Neural progenitor cell (in vitro differentiated cells): ENCODE measurements around the gene GFOD1. TPM values are rescaled to one million over a fixed set of nuclear protein-coding genes. Genes with fewer than 3 reads are reported as not detected.

Experiments used
- DNase-seq: peaks from one replicate; pipeline ENCODE4 v3.0.0-alpha.2; 2016; ENCODE audit warnings: low spot score
- H2AFZ ChIP-seq: fragments of 200-600 bp; sonication (generic); replicated peaks from 2 replicates; pipeline ENCODE4 v1.6.1; 2016; ENCODE audit warnings: antibody characterized with exemption
- H3F3A ChIP-seq: fragments of 200-600 bp; sonication (generic); 2 replicates; pipeline ENCODE4 v1.6.1; 2016; ENCODE audit warnings: antibody characterized with exemption, low read depth
- H3K27ac ChIP-seq: fragments of 200-600 bp; sonication (generic); 2 replicates; pipeline ENCODE4 v1.5.1; 2016; ENCODE audit warnings: mild to moderate bottlenecking
- H3K27me3 ChIP-seq: fragments of 200-600 bp; sonication (generic); 2 replicates; pipeline ENCODE4 v1.6.1; 2016; ENCODE audit warnings: mild to moderate bottlenecking, moderate library complexity
- H3K36me3 ChIP-seq: fragments of 200-600 bp; sonication (generic); 2 replicates; pipeline ENCODE4 v1.5.1; 2016
- H3K4me1 ChIP-seq: fragments of 200-600 bp; sonication (generic); 2 replicates; pipeline ENCODE4 v1.6.1; 2016; ENCODE audit warnings: mixed run types
- H3K4me2 ChIP-seq: fragments of 200-600 bp; sonication (generic); 2 replicates; pipeline ENCODE4 v1.6.1; 2016
- H3K4me3 ChIP-seq: fragments of 200-600 bp; sonication (generic); 2 replicates; pipeline ENCODE4 v1.5.1; 2016
- H3K79me2 ChIP-seq: fragments of 200-600 bp; sonication (generic); 2 replicates; pipeline ENCODE4 v1.6.1; 2016; ENCODE audit warnings: low read depth
- H3K9ac ChIP-seq: fragments of 200-600 bp; sonication (generic); 2 replicates; pipeline ENCODE4 v1.6.1; 2016
- H3K9me3 ChIP-seq: fragments of 200-600 bp; sonication (generic); 2 replicates; pipeline ENCODE4 v1.5.1; 2016; ENCODE audit warnings: low read depth
- H4K20me1 ChIP-seq: fragments of 200-600 bp; sonication (generic); 2 replicates; pipeline ENCODE4 v1.6.1; 2016; ENCODE audit warnings: low read depth
- H3K27ac Mint-ChIP-seq: 3 replicates; pipeline ENCODE4 v1.8.0; 2021; ENCODE audit warnings: mixed read lengths
- H3K27me3 Mint-ChIP-seq: 2 replicates; pipeline ENCODE4 v1.8.0; 2022; ENCODE audit warnings: low read depth, mild to moderate bottlenecking, inconsistent platforms, moderate library complexity, mixed read lengths; ENCODE audit not compliant: insufficient read depth
- H3K36me3 Mint-ChIP-seq: 3 replicates; pipeline ENCODE4 v1.8.0; 2021; ENCODE audit warnings: mixed read lengths
- H3K4me1 Mint-ChIP-seq: 3 replicates; pipeline ENCODE4 v1.8.0; 2021; ENCODE audit warnings: mixed read lengths
- H3K4me3 Mint-ChIP-seq: 3 replicates; pipeline ENCODE4 v1.8.0; 2021; ENCODE audit warnings: mild to moderate bottlenecking, moderate library complexity, mixed read lengths
- H3K9me3 Mint-ChIP-seq: 3 replicates; pipeline ENCODE4 v1.8.0; 2020; ENCODE audit warnings: mixed read lengths
- EZH2 ChIP-seq: fragments of 200-600 bp; sonication (generic); IDR thresholded peaks from 2 replicates; pipeline ENCODE4 v1.6.1; 2017; ENCODE audit warnings: antibody characterized with exemption, mild to moderate bottlenecking, moderate library complexity
- EZH2phosphoT487 ChIP-seq: fragments of 200-600 bp; sonication (generic); IDR thresholded peaks from 2 replicates; pipeline ENCODE4 v1.6.1; 2017; ENCODE audit warnings: antibody characterized with exemption
- total RNA-seq: library from RNA; depleted of rRNA; stranded (reverse); fragments of >200 nt; gene quantifications from 2 replicates; pipeline ENCODE4 v1.2.3, GENCODE V29; 2015; ENCODE audit warnings: low replicate concordance
- TF ChIP-seq, protein P1 (sequence below): fragments of 200-600 bp; sonication (generic); IDR thresholded peaks from 2 replicates; pipeline ENCODE4 v1.5.1; 2017; ENCODE audit warnings: antibody characterized with exemption, mild to moderate bottlenecking

The GFOD1 gene
- total RNA-seq, 1 donor from 2014 or later, result 1.8 TPM

DNA sequence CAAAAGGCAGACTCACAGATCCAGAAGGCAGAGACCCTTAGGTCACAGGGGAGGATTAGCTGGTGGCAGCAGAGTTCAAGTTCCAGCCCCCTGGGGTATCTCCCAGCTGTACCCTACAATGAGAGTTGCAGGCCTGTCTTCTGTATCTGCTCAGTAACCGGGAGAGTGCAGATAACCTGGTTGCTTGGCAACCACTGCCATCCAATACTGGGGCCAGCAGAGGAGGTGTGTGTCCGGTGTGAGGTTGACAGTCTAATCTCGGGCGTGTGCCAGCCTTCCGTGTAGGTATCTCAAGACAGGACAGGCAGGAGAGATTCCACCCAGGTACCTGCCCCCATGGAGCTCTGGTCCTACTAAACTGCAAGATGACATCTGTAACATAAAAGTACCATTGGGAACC lies 102.4 kb downstream of the GFOD1 start:
- Histone ChIP-seq H3K36me3 (no peaks in the 10 kb centered on the region), H3K79me2 (no peaks in the 10 kb centered on the region), H3K4me1 (no peaks in the 10 kb centered on the region), H4K20me1 (no peaks in the 10 kb centered on the region), H3K9ac (no peak overlapping the region), H3K4me2 (no peak overlapping the region), H2AFZ (no peak overlapping the region), H3K9me3 (no peaks in the 10 kb centered on the region), H3K27ac (no peak overlapping the region), H3K27me3 (no peaks in the 10 kb centered on the region), H3F3A (no peaks in the 10 kb centered on the region), H3K4me3 (no peak overlapping the region)
- H3K27me3 Mint-ChIP-seq, result no peaks in the 10 kb centered on the region
- no peaks in the 10 kb centered on the region for H3K36me3 Mint-ChIP-seq
- peaks cover 6% of the 10 kb centered on the region for H3K9me3 Mint-ChIP-seq
- H3K4me1 Mint-ChIP-seq, result peaks cover 23% of the 10 kb centered on the region
- H3K4me3 Mint-ChIP-seq, result no peak overlapping the region
- no peak for DNase-seq
- no peak overlapping the region for H3K27ac Mint-ChIP-seq
- no peak for TF ChIP-seq EZH2phosphoT487
- TF ChIP-seq EZH2, result no peak
- TF ChIP-seq, protein P1, sequence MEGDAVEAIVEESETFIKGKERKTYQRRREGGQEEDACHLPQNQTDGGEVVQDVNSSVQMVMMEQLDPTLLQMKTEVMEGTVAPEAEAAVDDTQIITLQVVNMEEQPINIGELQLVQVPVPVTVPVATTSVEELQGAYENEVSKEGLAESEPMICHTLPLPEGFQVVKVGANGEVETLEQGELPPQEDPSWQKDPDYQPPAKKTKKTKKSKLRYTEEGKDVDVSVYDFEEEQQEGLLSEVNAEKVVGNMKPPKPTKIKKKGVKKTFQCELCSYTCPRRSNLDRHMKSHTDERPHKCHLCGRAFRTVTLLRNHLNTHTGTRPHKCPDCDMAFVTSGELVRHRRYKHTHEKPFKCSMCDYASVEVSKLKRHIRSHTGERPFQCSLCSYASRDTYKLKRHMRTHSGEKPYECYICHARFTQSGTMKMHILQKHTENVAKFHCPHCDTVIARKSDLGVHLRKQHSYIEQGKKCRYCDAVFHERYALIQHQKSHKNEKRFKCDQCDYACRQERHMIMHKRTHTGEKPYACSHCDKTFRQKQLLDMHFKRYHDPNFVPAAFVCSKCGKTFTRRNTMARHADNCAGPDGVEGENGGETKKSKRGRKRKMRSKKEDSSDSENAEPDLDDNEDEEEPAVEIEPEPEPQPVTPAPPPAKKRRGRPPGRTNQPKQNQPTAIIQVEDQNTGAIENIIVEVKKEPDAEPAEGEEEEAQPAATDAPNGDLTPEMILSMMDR, result no peak

DNA sequence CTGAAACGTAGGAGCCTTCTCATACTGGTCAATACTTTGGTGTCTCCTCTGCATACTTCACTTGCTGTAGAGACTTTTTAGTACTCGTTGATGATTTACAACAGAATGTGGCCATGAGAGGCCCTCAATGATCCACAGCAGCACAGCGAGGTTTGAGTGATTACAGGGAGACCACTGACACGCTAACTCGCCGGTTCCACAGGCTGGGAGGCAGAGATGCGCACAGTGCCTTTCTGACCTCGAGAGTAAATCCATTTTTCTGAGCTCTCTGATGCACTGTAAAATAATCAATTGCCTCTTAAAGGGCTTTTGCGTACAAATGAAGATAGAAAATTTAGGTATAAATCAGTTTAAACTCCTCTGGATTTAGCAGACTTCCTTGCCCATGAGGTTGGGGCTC lies 102.9 kb downstream of the GFOD1 start:
- Histone ChIP-seq H3K9ac (no peak overlapping the region), H3K4me1 (no peaks in the 10 kb centered on the region), H3K4me3 (no peak overlapping the region), H3K9me3 (no peaks in the 10 kb centered on the region), H3K36me3 (no peaks in the 10 kb centered on the region), H3K27ac (no peak overlapping the region), H2AFZ (no peak overlapping the region), H3K79me2 (no peaks in the 10 kb centered on the region), H3F3A (no peaks in the 10 kb centered on the region), H3K27me3 (no peaks in the 10 kb centered on the region), H4K20me1 (no peaks in the 10 kb centered on the region), H3K4me2 (no peak overlapping the region)
- Mint-ChIP-seq H3K36me3 (no peaks in the 10 kb centered on the region), H3K27me3 (no peaks in the 10 kb centered on the region), H3K27ac (no peak overlapping the region), H3K4me1 (peaks cover 23% of the 10 kb centered on the region), H3K4me3 (no peak overlapping the region), H3K9me3 (peaks cover 6% of the 10 kb centered on the region)
- TF ChIP-seq, protein P1, result no peak
- TF ChIP-seq EZH2phosphoT487, result no peak
- TF ChIP-seq EZH2, result no peak
- DNase-seq, result no peak

DNA sequence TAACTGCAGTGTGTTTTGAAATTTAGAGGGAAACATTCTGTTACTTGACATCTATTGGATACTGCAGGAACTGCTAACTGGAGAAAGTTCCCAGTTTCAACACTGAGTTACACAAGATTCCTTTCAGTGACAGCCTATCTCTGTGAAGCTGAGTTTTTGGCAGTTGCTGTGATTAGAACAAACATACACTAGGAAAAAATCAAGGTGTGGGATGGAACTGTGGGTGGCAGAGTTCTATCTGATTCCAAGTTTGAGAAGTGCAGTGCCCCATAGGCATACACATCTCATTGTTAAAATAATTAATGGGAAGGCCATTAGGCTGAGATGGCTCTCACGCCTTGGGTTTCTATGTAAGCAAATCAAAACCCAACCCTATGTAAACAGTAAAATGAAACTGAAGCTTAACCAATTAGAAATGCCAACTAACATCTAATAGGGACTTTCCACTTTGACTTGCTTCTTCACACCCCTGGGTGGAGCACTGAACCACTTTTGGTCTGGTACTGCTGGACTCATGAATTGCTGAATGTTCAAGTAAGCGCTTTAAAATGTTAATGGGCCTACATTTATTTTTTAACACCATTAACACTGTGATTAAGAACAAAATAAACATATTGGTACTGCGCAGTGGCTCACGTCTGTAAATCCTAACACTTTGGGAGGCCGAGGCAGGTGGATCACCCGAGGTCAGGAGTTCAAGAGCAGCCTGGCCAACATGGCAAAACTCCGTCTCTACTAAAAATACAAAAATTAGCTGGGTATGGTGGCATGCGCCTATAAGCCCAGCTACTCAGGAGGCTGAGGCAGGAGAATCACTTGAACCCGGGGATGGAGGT lies 103.9 kb downstream of the GFOD1 start:
- no peaks in the 10 kb centered on the region for H3K27me3 ChIP-seq
- Mint-ChIP-seq H3K27ac (no peak overlapping the region), H3K4me3 (no peak overlapping the region), H3K4me1 (peaks cover 23% of the 10 kb centered on the region), H3K9me3 (peaks cover 4% of the 10 kb centered on the region), H3K36me3 (no peaks in the 10 kb centered on the region), H3K27me3 (no peaks in the 10 kb centered on the region)
- H2AFZ ChIP-seq, result no peak overlapping the region
- no peak overlapping the region for H3K27ac ChIP-seq
- no peak for DNase-seq
- H3K79me2 ChIP-seq, result no peaks in the 10 kb centered on the region
- H3K4me1 ChIP-seq, result peaks cover 4% of the 10 kb centered on the region
- no peaks in the 10 kb centered on the region for H3K9me3 ChIP-seq
- H3F3A ChIP-seq, result no peaks in the 10 kb centered on the region
- H3K4me3 ChIP-seq, result no peak overlapping the region
- TF ChIP-seq EZH2 (no peak), EZH2phosphoT487 (no peak)
- TF ChIP-seq, protein P1, result no peak
- H4K20me1 ChIP-seq, result no peaks in the 10 kb centered on the region
- no peak overlapping the region for H3K9ac ChIP-seq
- H3K4me2 ChIP-seq, result no peak overlapping the region
- H3K36me3 ChIP-seq, result no peaks in the 10 kb centered on the region
